Stimulated activated CD8-positive, alpha-beta memory T cell treated with anti-CD3 and anti-CD28 coated beads, Interleukin-4, amount 100 ng/mL, for 48 hours (primary cell): ENCODE results near the gene RDH12.
"Not testable (repeated sequence)": the region's sequence is repeated elsewhere in the genome, so short reads cannot be mapped to it uniquely, and the experiment has no call there.

Source experiments
- DNase-seq: peaks from one replicate; pipeline ENCODE4 v3.0.0-alpha.2; 2020

The RDH12 gene

DNA sequence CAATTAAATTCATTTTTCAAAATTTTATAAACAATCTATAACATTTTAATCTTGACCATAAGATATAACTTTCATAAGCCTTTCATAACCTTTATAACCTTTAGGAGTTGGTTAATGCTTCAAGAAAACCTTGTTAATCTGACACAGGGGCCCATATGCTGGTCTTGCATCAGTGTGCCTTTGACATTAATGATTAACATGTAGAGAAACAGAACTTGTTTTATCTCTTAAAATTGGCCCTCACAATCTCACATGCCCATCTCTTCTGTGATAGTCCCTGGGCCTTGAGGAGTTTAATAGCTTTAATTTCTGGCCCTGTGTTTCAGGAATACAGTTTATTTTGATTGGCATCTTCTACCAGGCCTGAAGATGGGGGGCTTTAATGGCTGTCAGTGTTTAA, 7.7 kb downstream of the RDH12 start:
- DNase-seq: not testable (repeated sequence)

DNA sequence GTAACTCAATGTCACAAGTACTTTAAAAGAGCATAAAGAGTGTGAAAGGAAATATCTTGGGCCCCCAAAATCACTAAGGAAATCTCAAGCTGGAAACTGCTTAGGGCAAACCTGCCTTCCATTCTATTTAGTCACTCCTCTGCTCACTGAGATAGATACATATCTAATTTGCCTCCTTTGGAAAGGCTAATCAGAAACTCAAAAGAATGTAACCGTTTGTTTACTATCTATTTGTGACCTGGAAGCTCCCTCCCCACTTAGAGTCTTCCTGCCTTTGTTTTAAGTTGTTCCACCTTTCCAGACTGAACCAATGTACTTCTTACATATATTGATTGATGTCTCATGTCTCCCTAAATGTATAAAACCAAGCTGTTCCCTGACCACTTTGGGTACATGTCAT, 8.1 kb downstream of the RDH12 start:
- DNase-seq: not testable (repeated sequence)

DNA sequence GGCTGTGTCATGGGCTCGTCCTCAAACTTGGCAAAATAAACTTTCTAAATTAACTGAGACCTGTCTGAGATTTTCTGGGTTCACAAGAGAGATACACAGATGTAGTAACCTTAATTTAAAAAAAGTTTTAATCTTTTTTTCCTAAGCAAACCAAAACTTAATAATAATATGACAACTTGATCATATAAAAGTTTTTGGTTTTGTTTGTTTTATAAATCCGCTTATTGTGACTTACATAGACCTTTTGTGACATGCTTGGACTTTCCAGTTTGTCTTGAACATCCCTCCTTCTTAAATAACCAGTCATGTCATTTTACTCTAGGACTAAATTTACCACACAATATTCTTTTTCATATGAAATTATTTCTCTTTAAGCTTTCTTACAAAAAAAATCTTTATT, 8.5 kb downstream of the RDH12 start:
- DNase-seq: no peak

GRCh38 chr14:67717048-67717447, 15.4 kb downstream of the RDH12 start:
- no peak for DNase-seq

- DNase-seq: no peak
Measured at GRCh38 chr14:67718265-67718664, 16.6 kb downstream of the RDH12 start.

DNA sequence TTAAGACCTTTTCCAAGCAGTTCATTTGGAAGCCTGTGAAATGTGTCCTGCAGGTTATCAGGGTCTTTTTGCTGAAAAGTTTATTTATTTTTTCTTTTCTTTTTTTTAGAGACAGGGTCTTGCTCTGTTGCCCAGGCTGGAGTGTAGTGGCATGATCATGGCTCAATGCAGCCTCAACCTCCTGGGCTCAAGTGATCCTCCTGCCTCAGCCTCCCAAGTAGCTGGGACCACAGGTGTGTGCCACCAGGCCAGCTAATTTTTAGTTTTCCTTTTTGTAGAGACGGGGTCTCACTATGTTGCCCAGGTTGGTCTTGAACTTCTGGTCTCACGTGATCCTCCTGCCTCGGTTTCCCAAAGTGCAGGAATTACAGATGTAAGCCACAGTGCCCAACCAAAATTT, 17.7 kb downstream of the RDH12 start:
- DNase-seq: not testable (repeated sequence)

- no peak for DNase-seq
Measured at GRCh38 chr14:67719866-67720265, 18.2 kb downstream of the RDH12 start.

GRCh38 chr14:67721875-67722274, 20.2 kb downstream of the RDH12 start:
- DNase-seq: no peak

DNA sequence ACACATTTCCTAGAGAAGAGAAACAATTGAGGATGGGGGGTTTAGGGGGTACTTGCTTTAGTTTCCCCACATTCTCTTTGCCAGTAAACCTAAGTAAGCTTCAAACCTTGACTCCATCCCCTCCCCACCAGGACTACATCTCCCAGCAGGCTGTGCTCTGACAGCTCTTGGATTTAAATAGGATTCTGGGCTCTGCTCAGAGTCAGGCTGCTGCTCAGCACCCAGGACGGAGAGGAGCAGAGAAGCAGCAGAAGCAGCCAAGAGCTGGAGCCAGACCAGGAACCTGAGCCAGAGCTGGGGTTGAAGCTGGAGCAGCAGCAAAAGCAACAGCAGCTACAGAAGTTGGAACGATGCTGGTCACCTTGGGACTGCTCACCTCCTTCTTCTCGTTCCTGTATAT, 20.6 kb downstream of the RDH12 start:
- DNase-seq: no peak

GRCh38 chr14:67725171-67725570, 23.5 kb downstream of the RDH12 start:
- no peak for DNase-seq

DNA sequence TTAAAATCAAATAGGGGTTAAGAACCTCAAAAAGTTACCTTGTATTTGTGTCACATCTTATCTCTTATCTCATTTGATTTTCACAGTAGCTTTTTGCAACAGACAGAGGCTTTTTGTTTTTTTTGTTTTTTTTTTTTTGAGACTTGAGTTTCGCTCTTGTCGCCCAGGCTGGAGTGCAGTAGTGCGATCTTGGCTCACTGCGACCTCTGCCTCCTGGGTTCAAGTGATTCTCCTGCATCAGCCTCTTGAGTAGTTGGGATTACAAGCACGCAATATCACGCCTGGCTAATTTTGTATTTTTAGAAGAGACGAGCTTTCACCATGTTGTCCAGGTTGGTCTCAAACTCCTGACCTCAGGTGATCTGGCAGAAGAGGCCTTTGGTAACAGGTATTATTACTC, 25.7 kb downstream of the RDH12 start:
- no peak for DNase-seq

DNA sequence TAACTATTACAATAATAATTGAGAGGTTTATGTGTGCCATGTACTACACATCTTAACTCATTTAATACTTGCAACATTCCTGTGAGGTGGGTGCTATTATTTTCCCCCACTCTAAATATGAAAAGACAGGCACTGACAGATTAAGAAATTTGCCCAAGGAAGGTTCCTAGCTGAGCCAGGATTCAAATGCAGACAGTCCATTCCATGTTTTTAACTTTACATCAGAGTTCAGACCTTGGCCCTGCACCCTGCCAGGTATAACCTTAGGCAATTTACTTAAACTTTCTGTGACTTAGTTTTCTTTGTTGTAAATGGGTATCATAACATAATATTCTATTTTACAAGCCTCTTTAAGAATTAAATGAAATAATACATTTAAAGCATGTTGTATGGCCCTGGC, 26.6 kb downstream of the RDH12 start:
- DNase-seq: no peak

DNA sequence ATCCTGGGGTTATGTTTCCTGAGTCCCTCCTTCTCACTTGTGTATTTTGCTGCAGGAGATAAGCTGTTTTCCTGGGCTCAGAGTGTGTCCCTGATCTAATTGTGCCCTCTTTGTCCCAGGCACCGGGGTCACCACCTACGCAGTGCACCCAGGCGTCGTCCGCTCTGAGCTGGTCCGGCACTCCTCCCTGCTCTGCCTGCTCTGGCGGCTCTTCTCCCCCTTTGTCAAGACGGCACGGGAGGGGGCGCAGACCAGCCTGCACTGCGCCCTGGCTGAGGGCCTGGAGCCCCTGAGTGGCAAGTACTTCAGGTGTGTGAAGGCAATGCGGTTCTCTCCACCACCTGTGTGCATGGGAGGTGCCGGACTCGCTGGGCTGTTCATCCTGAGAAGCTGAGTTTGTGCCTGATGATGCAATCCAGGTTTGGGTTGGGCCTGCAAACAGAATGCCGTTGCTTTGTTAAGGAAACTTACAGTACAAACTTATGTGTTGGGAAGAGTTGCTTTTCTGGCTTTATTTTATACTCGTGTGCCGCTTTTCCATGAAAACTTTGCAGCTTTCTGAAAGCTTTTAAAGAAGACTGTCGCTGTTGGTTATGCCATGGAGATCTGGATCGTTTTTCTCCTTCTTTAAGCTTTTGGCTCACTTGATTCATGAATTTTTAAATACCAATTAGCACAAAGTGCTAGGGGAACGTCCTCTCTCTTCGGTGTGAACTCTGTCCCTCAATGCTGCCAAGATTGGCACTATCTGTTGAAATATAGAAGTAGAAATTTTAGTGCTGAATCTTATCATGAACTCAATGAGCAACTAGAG, 27.6 kb downstream of the RDH12 start:
- no peak for DNase-seq

DNA sequence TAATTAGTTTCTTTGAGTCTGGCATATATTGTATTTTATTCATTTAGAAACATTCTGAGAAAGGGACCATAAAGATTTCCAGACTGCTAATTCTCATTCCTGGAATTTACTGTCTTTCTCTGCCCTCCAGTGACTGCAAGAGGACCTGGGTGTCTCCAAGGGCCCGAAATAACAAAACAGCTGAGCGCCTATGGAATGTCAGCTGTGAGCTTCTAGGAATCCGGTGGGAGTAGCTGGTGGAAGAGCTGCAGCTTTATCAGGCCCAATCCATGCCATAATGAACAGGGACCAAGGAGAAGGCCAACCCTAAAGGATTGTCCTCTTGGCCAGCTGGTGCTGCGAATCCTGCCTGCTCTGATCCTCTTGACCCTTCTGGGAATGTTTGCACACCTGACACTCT, 31.9 kb downstream of the RDH12 start:
- DNase-seq: no peak

GRCh38 chr14:67734675-67735074, 33.0 kb downstream of the RDH12 start:
- DNase-seq: no peak

DNA sequence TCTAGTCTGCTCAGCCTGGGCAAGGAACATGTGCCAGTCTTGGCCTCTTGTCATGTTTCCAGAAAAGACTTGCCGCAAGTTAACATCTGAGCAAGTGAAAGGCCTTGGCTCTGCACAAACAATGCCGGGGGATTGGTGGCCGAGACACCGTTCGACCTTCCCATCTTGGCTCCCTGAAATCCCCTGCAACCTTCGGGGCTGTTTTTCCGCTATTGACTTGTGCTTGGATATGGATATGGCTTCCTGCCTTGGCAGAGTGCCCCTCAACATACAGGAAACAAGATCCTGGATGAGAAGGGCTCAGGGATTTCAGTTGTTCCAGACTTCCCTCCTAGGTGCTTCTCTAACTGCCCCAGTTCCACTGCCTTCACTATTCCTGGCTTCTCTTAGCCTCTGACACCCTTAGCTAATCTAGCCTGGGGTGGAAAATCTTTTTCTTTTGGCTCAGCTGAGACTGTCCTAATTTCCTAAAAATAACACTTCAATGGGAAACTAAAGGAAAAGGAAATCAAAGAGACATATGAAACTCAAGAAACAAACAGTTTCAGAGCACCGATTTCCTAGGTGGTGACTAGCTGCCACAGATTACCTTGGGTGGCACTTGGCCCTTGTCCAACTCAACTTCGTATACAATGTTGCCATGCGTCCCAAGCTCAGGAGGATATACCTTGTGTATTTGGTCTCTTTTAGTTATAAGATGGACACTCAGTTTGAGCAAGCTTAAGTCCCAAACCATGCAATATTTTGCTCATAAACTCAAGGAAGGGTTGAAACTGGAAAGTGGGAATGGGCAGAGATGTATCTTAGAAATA, 33.9 kb downstream of the RDH12 start:
- no peak for DNase-seq

DNA sequence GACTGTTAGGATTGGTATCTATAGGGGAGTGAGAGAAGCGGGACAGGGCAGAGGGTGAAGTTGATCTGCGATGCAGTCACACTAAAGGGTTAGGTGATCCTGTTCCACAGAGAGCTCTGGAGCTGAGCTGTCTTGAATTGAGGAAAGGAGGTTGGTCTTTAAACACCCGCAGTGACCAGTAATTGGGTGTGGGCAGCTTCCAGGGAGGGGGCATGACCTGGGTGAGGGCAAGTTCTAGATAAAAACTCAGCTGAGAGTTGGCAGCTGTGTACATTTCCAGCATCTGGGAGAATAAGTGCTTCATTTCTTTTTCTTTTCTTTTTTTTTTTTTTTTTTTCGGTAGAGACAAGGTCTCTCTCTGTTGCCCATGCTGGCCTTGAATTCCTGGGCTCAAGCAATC, 35.1 kb downstream of the RDH12 start:
- no peak for DNase-seq

GRCh38 chr14:67738740-67739504, 37.2 kb downstream of the RDH12 start:
- DNase-seq: no peak

- DNase-seq: no peak
Measured at GRCh38 chr14:67744046-67744445, 42.4 kb downstream of the RDH12 start.

GRCh38 chr14:67746927-67747326, 45.2 kb downstream of the RDH12 start:
- DNase-seq: peak; percentile 28

DNA sequence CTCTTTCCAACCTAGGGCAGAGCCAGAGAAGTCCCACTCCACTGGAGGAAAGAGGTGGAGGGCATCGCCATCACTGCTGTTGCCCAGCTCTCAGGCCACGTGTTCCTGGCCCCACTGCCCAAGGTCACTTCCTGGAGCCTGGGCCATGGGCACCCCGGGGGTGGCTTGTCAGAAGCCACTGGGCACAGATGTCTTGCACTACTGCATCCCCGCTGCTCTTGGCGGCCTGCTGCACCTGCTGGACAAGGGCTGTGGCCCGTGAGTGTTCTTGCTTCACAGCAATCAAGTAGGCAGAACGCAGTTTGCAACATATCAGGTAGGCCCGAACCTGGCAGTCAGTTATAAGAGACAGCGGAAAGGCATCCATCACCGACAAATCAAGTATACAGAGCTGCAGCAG, 46.6 kb downstream of the RDH12 start:
- DNase-seq: no peak

DNA sequence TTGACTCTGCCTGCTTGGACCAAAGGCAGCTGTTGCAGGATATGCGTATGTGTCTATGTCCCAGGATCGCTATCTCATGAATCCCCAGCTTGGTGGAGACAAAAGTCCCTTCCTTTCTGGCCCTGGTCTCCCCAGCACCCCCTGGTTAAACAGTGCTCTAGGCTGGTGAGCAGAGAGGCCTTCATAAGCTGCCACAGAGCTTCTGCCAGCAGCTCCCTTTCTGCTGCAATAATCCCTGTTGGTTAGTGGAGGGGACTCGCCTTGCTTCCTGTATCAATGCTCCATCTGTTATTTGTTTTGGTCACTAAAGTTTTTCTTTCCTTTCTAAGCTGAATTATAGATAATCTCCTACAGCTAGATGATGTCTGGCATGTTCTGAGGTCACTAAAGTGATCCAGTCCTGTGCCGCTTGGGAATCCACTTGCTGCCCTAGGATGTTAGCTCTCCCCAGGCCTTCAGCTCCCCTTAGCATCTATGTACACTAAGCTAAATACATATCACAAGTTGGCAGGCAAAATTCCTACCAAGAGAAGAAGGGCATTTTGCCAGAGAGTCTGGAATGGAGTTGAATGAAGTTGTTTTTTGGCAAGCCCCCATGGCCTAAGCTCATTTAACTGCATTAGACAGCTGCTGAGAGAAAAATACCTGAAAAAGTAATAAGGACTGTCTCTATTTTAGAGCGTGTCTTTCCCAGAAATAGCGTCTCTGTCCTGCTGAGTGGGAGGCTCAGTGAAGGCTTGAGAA, 47.8 kb downstream of the RDH12 start:
- DNase-seq: no peak

DNA sequence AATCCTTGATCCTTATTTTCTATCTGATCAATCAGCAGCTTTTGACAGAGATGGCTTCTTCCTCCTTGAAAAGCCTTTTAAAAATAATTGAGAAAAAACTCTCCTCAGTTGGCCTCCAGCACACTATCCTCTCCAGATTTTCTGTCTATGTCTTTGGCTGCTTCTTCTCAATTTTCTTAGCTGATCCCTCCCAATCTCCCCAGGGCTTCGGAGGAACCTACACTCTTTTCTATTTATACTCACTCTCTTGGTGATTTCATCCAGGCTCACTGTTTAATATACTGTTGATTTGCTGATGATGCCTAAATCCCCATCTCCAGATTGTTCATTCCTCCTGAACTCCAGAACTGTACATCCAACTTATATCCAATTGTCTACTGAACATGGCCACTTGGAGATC, 54.8 kb downstream of the RDH12 start:
- no peak for DNase-seq
